H1 (cell line): ENCODE measurements around the gene PPIL6. TPM values are rescaled to one million over a fixed set of nuclear protein-coding genes. Genes with fewer than 3 reads are reported as not detected.

ENCODE experiments used
- ASH2L ChIP-seq: fragments of 200-600, 300-600 bp; sonication (generic); IDR thresholded peaks from one replicate; pipeline ENCODE4 v1.7.1; 2017; ENCODE audit warnings: low read length
- CBX5 ChIP-seq: fragments of 300-800, 300-1000 bp; sonication (generic); IDR thresholded peaks from 2 replicates; pipeline ENCODE4 v1.7.1; 2016; ENCODE audit warnings: antibody characterized with exemption, low read length, low read depth
- CBX8 ChIP-seq: fragments of 300-800, 300-1000 bp; sonication (generic); IDR thresholded peaks from 2 replicates; pipeline ENCODE4 v1.7.1; 2016; ENCODE audit warnings: low read depth, low read length, borderline replicate concordance
- CHD1 ChIP-seq: IDR thresholded peaks from 2 replicates; pipeline ENCODE4 v1.6.1; 2012; ENCODE audit warnings: low read depth, low read length, improper control_type of control experiment
- CTBP2 ChIP-seq: IDR thresholded peaks from 2 replicates; pipeline ENCODE4 v1.7.0; 2011; ENCODE audit warnings: borderline replicate concordance, mild to moderate bottlenecking, moderate library complexity, mixed read lengths, low read length; ENCODE audit not compliant: insufficient read depth, insufficient read length
- FOSL1 ChIP-seq: IDR thresholded peaks from 2 replicates; pipeline ENCODE4 v1.6.1; 2011; ENCODE audit warnings: mild to moderate bottlenecking, low read depth, low read length, moderate library complexity; ENCODE audit not compliant: insufficient read depth
- HDAC2 ChIP-seq, 2 experiments: fragments of 300-600 bp in 1 of 2; sonication (generic) in 1 of 2; IDR thresholded peaks; 2 replicates each; pipeline ENCODE4 v1.6.1; 2011 to 2012; ENCODE audit warnings: low read depth in 2 of 2, low read length in 2 of 2, mild to moderate bottlenecking in 2 of 2, moderate library complexity in 2 of 2, borderline replicate concordance in 1 of 2, inconsistent platforms in 1 of 2
- HDAC6 ChIP-seq: IDR thresholded peaks from one replicate; pipeline ENCODE4 v1.7.1; 2012; ENCODE audit warnings: low read depth, mild to moderate bottlenecking, inconsistent platforms, low read length, moderate library complexity
- KDM4A ChIP-seq: IDR thresholded peaks from one replicate; pipeline ENCODE4 v1.7.1; 2012; ENCODE audit warnings: low read depth, mild to moderate bottlenecking, moderate library complexity, low read length, inconsistent platforms; ENCODE audit not compliant: severe bottlenecking
- MAFK ChIP-seq: IDR thresholded peaks from 2 replicates; pipeline ENCODE4 v1.6.1; 2012; ENCODE audit warnings: low read depth, mild to moderate bottlenecking, improper control_type of control experiment, low read length
- NANOG ChIP-seq: IDR thresholded peaks from 2 replicates; pipeline ENCODE4 v1.6.1; 2011; ENCODE audit warnings: low read length, low read depth, mild to moderate bottlenecking, inconsistent platforms; ENCODE audit not compliant: insufficient read depth, poor library complexity, severe bottlenecking
- PHF8 ChIP-seq: fragments of 200-600 bp; sonication (generic); conservative IDR thresholded peaks from 2 replicates; pipeline ENCODE4 v1.7.1; 2012; ENCODE audit warnings: low read depth, mild to moderate bottlenecking, inconsistent platforms, low read length, moderate library complexity
- POLR2AphosphoS5 ChIP-seq: IDR thresholded peaks from 2 replicates; pipeline ENCODE4 v1.6.1; 2011; ENCODE audit warnings: low read depth, low read length
- RAD21 ChIP-seq, 2 experiments: IDR thresholded peaks in 1 of 2; conservative IDR thresholded peaks in 1 of 2; 2 replicates each; pipeline ENCODE4 v1.6.1; 2011; ENCODE audit warnings: low read depth in 2 of 2, low read length in 2 of 2, improper control_type of control experiment in 1 of 2, inconsistent platforms in 1 of 2, mild to moderate bottlenecking in 1 of 2, moderate library complexity in 1 of 2
- SP2 ChIP-seq: IDR thresholded peaks from 2 replicates; pipeline ENCODE4 v1.6.1; 2012; ENCODE audit warnings: mild to moderate bottlenecking, low read length, inconsistent platforms
- SUZ12 ChIP-seq: fragments of 200-600 bp; sonication (generic); IDR thresholded peaks from 2 replicates; pipeline ENCODE4 v1.6.1; 2012; ENCODE audit warnings: mild to moderate bottlenecking, inconsistent platforms, low read length, moderate library complexity, mixed read lengths
- TAF1 ChIP-seq: IDR thresholded peaks from 2 replicates; pipeline ENCODE4 v1.6.1; 2011; ENCODE audit warnings: mild to moderate bottlenecking, low read depth, low read length
- TAF7 ChIP-seq: optimal IDR thresholded peaks from 2 replicates; pipeline ENCODE3; 2011; ENCODE audit warnings: low read depth, mild to moderate bottlenecking, inconsistent platforms, low read length, moderate library complexity, borderline replicate concordance
- YY1 ChIP-seq: IDR thresholded peaks from 2 replicates; pipeline ENCODE4 v1.6.1; 2011; ENCODE audit warnings: low read depth, mild to moderate bottlenecking, low read length
- ZNF274 ChIP-seq: IDR thresholded peaks from 2 replicates; pipeline ENCODE4 v1.7.0; 2012; ENCODE audit warnings: low read length, borderline replicate concordance; ENCODE audit errors: extremely low read depth
- polyA plus RNA-seq, 7 experiments: library from polyadenylated mRNA; depleted of rRNA in 3 of 7; stranded (reverse) in 5 of 7; unstranded in 2 of 7; fragments of >200 nt in 5 of 7; fragments of 200-250 nt in 2 of 7; gene quantifications; 1 replicate in 5 of 7; 2 replicates in 1 of 7; 4 replicates in 1 of 7; pipeline versions ENCODE4 v1.2.1 to v1.2.3, GENCODE V29; 2011 to 2013; ENCODE audit warnings: missing spikeins in 2 of 7, mixed read lengths in 2 of 7
- total RNA-seq: library from RNA; stranded (reverse); fragmentation: NEBNext Ultra II Directional; extraction: Animal tissue kit (Norgen Biotek cat#: 25700); gene quantifications from 2 replicates; pipeline ENCODE4 v1.2.1, GENCODE V29; 2021
- TF ChIP-seq, protein P1 (sequence below): IDR thresholded peaks from 2 replicates; pipeline ENCODE4 v1.6.1; 2011; ENCODE audit warnings: low read length, improper control_type of control experiment
- TF ChIP-seq, protein P2 (sequence below): IDR thresholded peaks from 2 replicates; pipeline ENCODE4 v1.6.1; 2012; ENCODE audit warnings: inconsistent platforms

The PPIL6 gene
- total and polyA plus RNA-seq, 2 of the 8 experiments (the other 6 are each of a cell fraction or from before 2014, with no cell fraction given) = 0.42 to 1.3 TPM

DNA sequence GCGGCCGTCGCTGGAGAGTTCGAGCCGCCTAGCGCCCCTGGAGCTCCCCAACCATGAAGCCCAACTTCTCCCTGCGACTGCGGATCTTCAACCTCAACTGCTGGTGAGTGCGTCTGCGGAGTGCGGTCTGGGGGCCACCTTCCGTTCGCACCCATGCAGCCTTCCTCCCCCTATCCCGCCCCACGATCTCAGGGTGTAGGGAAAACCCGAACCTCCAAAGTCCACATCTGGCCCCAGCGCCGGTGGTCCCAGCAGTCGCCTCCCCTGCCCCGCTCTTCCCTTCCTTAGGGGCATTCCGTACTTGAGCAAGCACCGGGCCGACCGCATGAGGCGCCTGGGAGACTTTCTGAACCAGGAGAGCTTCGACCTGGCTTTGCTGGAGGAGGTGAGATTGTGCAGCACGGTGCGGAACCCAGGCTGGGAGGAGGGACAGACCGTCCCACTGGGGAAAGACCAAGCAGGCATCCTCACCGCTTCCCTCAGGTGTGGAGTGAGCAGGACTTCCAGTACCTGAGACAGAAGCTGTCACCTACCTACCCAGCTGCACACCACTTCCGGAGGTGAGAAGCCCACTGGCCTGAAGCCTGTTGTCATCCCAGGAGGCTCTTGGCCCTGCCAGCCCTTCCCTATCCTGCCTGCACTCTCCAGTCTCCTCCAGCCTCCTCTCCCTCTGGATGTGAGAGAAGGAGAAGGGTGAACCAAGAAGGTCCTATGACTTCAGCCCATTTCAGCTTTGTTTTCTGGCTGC is 815 bp upstream of the PPIL6 start (continued):
- no peak for TF ChIP-seq HDAC2 (IDR thresholded peaks at IDR 0.05; ENCODE audit: borderline replicate concordance in 1 of 2, low read depth in 2 of 2, low read length in 2 of 2)
- no peak for TF ChIP-seq SUZ12
- TF ChIP-seq CBX8 = no peak
- TF ChIP-seq NANOG = no peak
- TF ChIP-seq TAF1 = no peak
- TF ChIP-seq PHF8 = 0 out of 2 replicates have a peak, but pooled peaks have one; percentile 42
- TF ChIP-seq SP2 = no peak
- no peak for TF ChIP-seq MAFK
- no peak for TF ChIP-seq HDAC6
- TF ChIP-seq, protein P1, sequence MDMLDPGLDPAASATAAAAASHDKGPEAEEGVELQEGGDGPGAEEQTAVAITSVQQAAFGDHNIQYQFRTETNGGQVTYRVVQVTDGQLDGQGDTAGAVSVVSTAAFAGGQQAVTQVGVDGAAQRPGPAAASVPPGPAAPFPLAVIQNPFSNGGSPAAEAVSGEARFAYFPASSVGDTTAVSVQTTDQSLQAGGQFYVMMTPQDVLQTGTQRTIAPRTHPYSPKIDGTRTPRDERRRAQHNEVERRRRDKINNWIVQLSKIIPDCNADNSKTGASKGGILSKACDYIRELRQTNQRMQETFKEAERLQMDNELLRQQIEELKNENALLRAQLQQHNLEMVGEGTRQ = no peak
- peak; percentile 35 for TF ChIP-seq KDM4A
- no peak for TF ChIP-seq FOSL1
- no peak for TF ChIP-seq ASH2L
- TF ChIP-seq, protein P2, sequence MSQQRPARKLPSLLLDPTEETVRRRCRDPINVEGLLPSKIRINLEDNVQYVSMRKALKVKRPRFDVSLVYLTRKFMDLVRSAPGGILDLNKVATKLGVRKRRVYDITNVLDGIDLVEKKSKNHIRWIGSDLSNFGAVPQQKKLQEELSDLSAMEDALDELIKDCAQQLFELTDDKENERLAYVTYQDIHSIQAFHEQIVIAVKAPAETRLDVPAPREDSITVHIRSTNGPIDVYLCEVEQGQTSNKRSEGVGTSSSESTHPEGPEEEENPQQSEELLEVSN = peak; percentile 59
- TF ChIP-seq ZNF274 = no peak
- peak; percentile 18 to 38; a peak in 2 of 4 replicates for TF ChIP-seq RAD21 (IDR thresholded peaks at IDR 0.05 in 1 of 2, conservative IDR thresholded peaks at IDR 0.05 in 1 of 2; ENCODE audit: low read depth in 2 of 2, low read length in 2 of 2)
- TF ChIP-seq CBX5 = no peak
- TF ChIP-seq CTBP2 = no peak
- no peak for TF ChIP-seq CHD1
- no peak for TF ChIP-seq POLR2AphosphoS5
- no peak for TF ChIP-seq YY1
- no peak for TF ChIP-seq TAF7
